NOMO-1 treated with dmso at 0.1 percent for 144 hours (cell line): ENCODE results near the gene F12.
"Not testable (repeated sequence)": the region's sequence is repeated elsewhere in the genome, so short reads cannot be mapped to it uniquely, and the experiment has no call there.

Experiments
- DNase-seq: peaks from one replicate; lab custom pipeline; 2025; ENCODE audit not compliant: unreplicated experiment; lab: John Stamatoyannopoulos, UW

The F12 gene

GRCh38 chr5:177389241-177390169, 19.9 kb downstream of the F12 start:
- peak; percentile 77 for DNase-seq

DNA sequence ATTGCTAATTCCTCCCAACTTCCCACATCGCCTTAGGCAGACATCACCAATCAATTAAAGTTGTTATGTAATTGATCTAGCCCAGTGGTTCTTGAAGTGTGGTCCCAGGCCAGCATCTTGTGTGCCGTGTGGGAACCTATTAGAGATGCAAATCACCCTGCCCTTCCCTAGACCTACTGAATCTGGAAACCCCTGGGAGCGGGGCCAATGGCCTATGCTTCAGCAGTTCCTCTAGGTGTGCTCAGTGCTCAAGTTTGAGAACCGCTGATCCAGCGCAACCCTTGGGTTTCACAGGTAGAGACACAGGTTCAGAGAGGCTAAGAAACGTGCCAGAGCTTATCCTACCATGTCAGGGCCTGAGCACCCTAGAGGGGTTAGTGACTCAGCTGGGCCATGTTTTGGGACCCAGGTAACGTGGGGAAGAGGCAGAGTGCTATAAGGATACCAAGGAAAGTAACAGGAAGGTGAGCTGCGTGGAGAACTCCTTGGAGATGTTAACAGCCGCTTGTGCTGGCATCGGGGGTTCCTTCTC, 20.8 kb downstream of the F12 start:
- no peak for DNase-seq

DNA sequence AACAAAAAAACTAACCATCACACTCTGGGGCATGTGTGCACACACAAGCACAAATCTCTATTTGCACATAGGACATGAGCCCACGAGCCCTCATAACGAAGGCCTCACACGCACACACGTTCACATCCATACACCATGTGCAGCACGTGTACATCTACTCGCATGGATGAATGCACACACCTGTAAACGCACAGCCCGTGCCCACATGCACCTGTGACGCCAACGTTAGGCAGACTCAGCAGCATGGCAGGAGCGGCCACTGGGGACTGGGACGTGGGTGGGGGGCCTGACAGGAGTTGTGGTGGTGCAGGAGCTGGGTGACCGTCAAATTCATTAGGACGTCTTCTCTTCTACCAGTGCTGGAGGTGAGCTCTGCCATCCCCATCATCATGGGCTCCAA, 22.0 kb downstream of the F12 start:
- DNase-seq = no peak

GRCh38 chr5:177386542-177386941, 22.8 kb downstream of the F12 start:
- DNase-seq = no peak

DNA sequence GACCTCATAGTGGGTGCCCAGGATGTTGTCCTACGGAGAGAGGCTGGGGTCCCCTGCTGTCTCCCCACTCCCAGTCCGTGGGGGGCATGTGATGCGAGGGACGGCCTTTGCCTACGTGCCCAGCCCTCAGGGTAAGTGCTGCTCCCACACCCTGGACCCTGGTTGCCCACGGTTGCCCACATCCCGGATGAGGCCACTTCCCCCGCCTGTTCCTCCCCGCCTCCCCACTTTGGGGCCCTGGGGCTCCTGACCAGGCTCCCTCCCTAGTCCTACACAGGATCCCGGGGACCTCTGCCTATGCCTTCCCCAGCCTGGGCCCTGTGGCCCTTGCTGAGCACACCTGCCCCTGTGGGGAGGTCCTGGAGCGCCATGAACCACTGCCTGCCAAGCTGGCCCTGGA, 23.6 kb downstream of the F12 start:
- DNase-seq = no peak

DNA sequence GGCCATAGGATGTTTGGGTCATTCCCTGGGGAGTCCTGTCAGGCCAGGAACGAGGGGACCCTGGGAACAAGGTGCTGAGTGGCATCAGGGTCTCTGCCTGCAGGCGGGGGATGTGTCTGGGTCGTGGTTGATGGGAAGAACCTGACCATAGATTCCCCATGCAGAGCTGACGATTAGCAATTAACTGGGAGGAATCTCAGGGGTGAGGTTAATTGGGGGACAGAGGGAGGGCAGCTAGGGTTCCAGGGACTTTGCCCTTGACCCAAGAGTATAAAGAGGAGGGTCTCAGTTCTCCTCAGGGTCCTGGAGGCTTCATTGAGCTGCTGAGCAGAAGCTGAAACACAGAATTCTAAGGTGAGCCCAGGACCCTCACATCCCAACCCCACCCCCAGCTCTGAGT, 25.2 kb downstream of the F12 start, which contains the start of gene SLC34A1:
SLC34A1 (plus strand) TSS at position 301 of the 400 bp plus-strand sequence. CDS start 1,308 bp downstream, outside the sequence.
- DNase-seq = no peak

DNA sequence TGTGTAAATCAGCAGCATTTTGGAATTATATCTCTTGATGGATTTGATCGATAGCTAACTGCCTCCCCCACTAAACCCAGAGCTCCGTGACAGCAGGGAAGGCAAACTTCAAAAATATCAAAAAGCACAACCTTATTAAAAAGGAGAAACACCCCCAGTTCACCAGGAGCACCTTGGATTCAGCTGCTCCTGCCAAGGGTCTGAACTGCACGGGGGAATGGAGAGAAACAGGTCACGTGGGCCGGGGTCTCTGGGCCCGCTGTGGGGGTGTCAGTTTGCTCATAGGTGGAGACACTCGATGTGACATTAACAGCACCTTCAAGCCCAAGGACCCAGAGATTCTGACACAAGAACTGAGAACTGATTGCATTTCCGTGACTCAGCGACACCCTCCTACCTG, 26.2 kb downstream of the F12 start:
- DNase-seq = no peak

- DNase-seq = no peak
Observed at GRCh38 chr5:177382423-177383029, 26.8 kb downstream of the F12 start.

- DNase-seq = no peak
Observed at GRCh38 chr5:177380805-177381126, 28.6 kb downstream of the F12 start.

DNA sequence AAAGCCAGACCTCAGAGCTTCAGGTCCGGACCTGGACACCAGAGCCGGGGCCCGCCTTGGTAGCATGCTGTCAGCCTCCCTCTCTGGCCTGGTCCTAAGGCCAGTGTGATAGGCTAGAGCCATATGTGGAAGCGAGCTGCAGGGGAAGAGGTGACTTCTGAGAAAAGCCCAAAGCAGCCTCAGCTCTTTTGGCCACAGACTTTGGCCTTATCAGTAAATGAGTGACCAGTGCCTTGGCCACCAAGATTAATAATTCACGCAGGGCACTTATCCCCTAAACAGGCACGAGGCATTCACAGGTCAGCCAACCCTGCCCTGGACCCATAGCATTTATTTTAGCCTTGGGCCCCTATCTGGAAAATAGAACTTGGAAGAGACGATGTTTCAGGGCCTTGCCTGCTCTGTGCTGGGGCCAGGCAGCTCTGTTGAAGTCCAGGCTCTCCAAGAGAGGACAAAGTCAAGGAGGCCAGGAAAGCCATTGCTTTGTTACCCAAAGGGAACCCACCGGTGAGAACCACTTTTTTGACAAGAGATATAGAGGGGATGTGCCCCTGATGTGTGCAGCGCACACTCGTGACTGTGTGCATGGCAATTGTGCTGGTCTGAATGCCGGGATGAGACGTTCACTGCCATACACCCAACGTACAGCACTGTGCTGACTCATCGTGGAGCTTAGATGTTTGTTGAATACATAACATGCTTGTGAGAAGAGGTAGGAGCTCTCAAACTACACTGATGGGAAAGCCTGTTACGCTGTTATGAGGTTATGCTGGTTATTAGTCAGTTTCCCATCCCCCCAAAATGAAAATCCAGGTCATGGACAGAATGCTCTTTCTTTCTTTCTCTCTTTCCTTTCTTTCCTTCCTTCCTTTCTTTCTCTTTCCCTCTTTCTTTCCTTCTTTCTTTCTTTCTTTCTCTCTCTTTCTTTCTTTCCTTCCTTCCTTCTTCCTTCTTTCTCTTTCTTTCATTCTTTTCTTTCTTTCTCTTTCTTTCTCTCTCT, 30.2 kb downstream of the F12 start:
- DNase-seq = no peak

- DNase-seq = no peak
Observed at GRCh38 chr5:177377851-177378776, 31.2 kb downstream of the F12 start.

GRCh38 chr5:177376107-177376506, 33.3 kb downstream of the F12 start:
- DNase-seq = no peak

DNA sequence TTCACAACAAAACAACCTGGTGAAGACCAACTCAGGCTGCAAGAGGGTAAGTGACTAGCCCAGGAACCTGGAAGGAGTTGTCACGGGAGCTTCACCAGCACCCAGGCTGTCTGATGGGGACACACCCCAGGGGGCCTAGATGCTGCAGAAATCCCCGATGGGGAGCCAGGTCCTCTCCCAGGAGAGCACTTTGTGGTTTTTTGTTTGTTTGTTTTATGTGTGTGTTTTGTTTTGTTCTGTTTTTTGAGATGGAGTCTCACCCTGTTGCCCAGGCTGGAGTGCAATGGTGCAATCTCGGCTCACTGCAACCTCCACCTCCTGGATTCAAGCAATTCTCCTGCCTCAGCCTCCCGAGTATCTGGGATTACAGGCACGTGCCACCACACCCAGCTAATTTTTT, 33.8 kb downstream of the F12 start:
- not testable (repeated sequence) for DNase-seq

- DNase-seq = no peak
Observed at GRCh38 chr5:177374211-177374610, 35.2 kb downstream of the F12 start.

DNA sequence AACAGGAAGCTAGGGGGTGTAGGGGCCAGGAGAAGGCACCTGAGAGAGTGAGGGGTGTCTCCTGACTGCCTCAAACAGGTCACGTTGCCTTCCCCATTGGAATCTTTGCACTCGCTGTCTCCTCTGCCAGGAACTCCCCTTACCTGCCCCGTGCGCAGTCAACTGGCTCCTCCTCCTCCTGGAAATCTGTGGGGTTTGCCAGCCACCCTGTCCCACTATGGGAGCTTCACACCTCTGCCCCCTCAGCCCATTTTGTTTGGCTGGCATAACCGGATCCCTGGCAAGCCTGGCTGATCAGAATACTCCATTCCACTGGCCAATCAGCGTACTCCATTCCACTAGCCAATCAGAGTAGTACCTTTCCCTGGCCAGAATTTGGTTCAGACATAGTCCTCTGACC, 35.6 kb downstream of the F12 start:
- DNase-seq = no peak

- no peak for DNase-seq
Observed at GRCh38 chr5:177372910-177373309, 36.5 kb downstream of the F12 start.

- DNase-seq = no peak
Observed at GRCh38 chr5:177372034-177372896, 37.1 kb downstream of the F12 start.

DNA sequence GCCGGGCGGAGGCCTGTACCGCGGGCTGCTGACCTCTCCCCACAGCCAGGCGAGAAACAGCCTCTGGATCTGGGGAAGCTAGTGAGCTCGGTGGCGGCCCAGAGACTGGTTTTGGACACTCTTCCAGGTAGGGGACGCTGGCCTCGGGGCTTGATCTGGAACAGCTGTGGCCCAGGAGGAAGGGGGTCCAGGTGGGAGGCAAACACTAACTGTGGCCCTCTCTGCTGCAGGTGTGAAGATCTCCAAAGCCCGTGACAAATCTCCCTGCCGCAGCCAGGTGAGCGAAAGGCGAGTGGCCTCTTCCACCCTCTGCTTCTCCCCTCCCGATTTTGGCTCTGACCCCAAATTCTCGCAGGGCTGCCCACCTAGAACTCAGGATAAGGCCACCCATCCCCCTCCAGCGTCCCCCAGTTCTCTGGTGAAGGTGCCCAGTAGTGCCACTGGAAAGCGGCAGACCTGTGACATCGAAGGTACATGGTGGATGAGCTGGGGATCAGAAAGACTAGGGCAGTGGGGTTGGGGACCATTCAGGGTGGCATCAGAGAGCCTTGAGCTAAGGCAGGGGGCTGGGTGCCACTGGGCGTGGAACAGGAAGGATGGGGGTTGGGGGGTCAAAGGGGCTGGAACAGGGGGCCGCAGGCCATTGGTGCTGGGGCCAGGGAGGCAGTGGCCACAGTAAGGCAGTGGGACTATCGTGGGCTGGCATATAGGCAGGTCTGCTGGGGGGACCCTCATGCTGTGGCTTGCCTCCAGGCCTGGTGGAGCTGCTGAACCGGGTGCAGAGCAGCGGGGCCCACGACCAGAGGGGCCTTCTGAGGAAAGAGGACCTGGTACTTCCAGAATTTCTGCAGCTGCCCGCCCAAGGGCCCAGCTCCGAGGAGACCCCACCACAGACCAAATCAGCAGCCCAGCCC, 38.0 kb downstream of the F12 start:
- no peak for DNase-seq
